NCI-H146 treated with DMSO at 0.1 percent for 48 hours (cell line): ENCODE results near the gene VLDLR.

Experiments
- DNase-seq: peaks from one replicate; lab custom pipeline; 2025; ENCODE audit not compliant: unreplicated experiment; lab: John Stamatoyannopoulos, UW

Gene VLDLR

GRCh38 chr9:2620919-2621721, 467 bp upstream of the VLDLR start:
- peak; percentile 89 for DNase-seq

GRCh38 chr9:2622461-2623287, 1.1 kb downstream of the VLDLR start:
- peak; percentile 53 for DNase-seq

- peak; percentile 53 for DNase-seq
Observed at GRCh38 chr9:2623288-2624050, 1.9 kb downstream of the VLDLR start.

- DNase-seq, result no peak
Observed at GRCh38 chr9:2624051-2624682, 2.6 kb downstream of the VLDLR start.

- DNase-seq, result no peak
Observed at GRCh38 chr9:2625427-2625826, 3.8 kb downstream of the VLDLR start.

GRCh38 chr9:2628919-2629318, 7.3 kb downstream of the VLDLR start:
- DNase-seq, result no peak

- DNase-seq, result no peak
Observed at GRCh38 chr9:2630158-2630557, 8.6 kb downstream of the VLDLR start.

- no peak for DNase-seq
Observed at GRCh38 chr9:2631263-2631662, 9.7 kb downstream of the VLDLR start.

GRCh38 chr9:2634153-2634552, 12.6 kb downstream of the VLDLR start:
- DNase-seq, result no peak

GRCh38 chr9:2634818-2635217, 13.2 kb downstream of the VLDLR start:
- no peak for DNase-seq

GRCh38 chr9:2635922-2636321, 14.3 kb downstream of the VLDLR start:
- DNase-seq, result no peak

- no peak for DNase-seq
Observed at GRCh38 chr9:2637390-2637789, 15.8 kb downstream of the VLDLR start.

GRCh38 chr9:2638871-2639673, 17.5 kb downstream of the VLDLR start:
- DNase-seq, result no peak

- no peak for DNase-seq
Observed at GRCh38 chr9:2639786-2640185, 18.2 kb downstream of the VLDLR start.

GRCh38 chr9:2640570-2640969, 19.0 kb downstream of the VLDLR start:
- DNase-seq, result no peak

- DNase-seq, result no peak
Observed at GRCh38 chr9:2641033-2641432, 19.4 kb downstream of the VLDLR start.

- DNase-seq, result no peak
Observed at GRCh38 chr9:2642068-2642467, 20.5 kb downstream of the VLDLR start.

- no peak for DNase-seq
Observed at GRCh38 chr9:2645569-2645968, 24.0 kb downstream of the VLDLR start.

GRCh38 chr9:2655411-2655901, 33.9 kb downstream of the VLDLR start:
- DNase-seq, result no peak

GRCh38 chr9:2657427-2657826, 35.8 kb downstream of the VLDLR start:
- DNase-seq, result no peak
